Lower lobe of right lung (tissue), 2 donors: Measurements from ENCODE around the gene ADCY7. TPM values are rescaled to one million over a fixed set of nuclear protein-coding genes. Genes with fewer than 3 reads are reported as not detected.

Source experiments
- ATAC-seq, 2 donors: fragments of 200-7000 bp; cut with Tn5 transposase; one replicate each; pipeline ENCODE4 v1.9.1; 2020 to 2022; ENCODE audit warnings: mild to moderate bottlenecking in 2 of 2, moderate library complexity in 2 of 2
- DNase-seq: peaks from one replicate; pipeline ENCODE4 v3.0.0-alpha.2; 2020
- H3K27ac ChIP-seq: fragments of 200-600 bp; one replicate; pipeline ENCODE4 v1.8.0; 2022
- H3K27me3 ChIP-seq: fragments of 200-600 bp; one replicate; pipeline ENCODE4 v1.8.0; 2022; ENCODE audit warnings: low read depth
- H3K36me3 ChIP-seq: fragments of 200-600 bp; one replicate; pipeline ENCODE4 v1.8.0; 2022; ENCODE audit warnings: mild to moderate bottlenecking
- H3K4me1 ChIP-seq: fragments of 200-600 bp; one replicate; pipeline ENCODE4 v1.8.0; 2022
- H3K4me3 ChIP-seq: fragments of 200-600 bp; one replicate; pipeline ENCODE4 v1.8.0; 2022; ENCODE audit warnings: mild to moderate bottlenecking
- H3K9me3 ChIP-seq: fragments of 200-600 bp; one replicate; pipeline ENCODE4 v1.8.0; 2022
- CTCF ChIP-seq: fragments of 200-600 bp; IDR thresholded peaks from one replicate; pipeline ENCODE4 v1.8.0; 2022; ENCODE audit warnings: antibody characterized with exemption, mild to moderate bottlenecking
- intact Hi-C: fragments of 100-400 bp; cut with DNase I; formaldehyde crosslinking; loops from one replicate; pipeline ENCODE4 v1.11.0; 2022
- total RNA-seq: library from RNA; stranded (reverse); fragmentation: NEBNext Ultra II Directional; extraction: Animal tissue kit (Norgen Biotek cat#: 25700); gene quantifications from one replicate; pipeline ENCODE4 v1.2.1, GENCODE V29; 2021
- donor health status: DM: no; HTN: yes; CAD: no; lungs with severe emphysema.

Gene ADCY7
- total RNA-seq, 1 donor from 2014 or later = 115 TPM

GRCh38 chr16:50304467-50305440 is 38.4 kb downstream of the ADCY7 start:
- no peak for ATAC-seq
- Histone ChIP-seq H3K4me3 (no peak overlapping the region), H3K27ac (peak overlapping the region; percentile 66), H3K4me1 (peaks cover 19% of the 10 kb centered on the region), H3K27me3 (no peaks in the 10 kb centered on the region), H3K9me3 (no peaks in the 10 kb centered on the region), H3K36me3 (peaks cover 81% of the 10 kb centered on the region)
- DNase-seq = no peak
- no peak for TF ChIP-seq CTCF
- intact Hi-C loops = no loop called here

GRCh38 chr16:50305441-50306061 is 39.2 kb downstream of the ADCY7 start:
- ATAC-seq (no peak), DNase-seq (peak; percentile 33)
- no peak for TF ChIP-seq CTCF
- Histone ChIP-seq H3K27ac (no peak overlapping the region), H3K4me3 (no peak overlapping the region), H3K9me3 (no peaks in the 10 kb centered on the region), H3K36me3 (peaks cover 78% of the 10 kb centered on the region), H3K27me3 (no peaks in the 10 kb centered on the region), H3K4me1 (peaks cover 19% of the 10 kb centered on the region)
- intact Hi-C loops = no loop called here

DNA sequence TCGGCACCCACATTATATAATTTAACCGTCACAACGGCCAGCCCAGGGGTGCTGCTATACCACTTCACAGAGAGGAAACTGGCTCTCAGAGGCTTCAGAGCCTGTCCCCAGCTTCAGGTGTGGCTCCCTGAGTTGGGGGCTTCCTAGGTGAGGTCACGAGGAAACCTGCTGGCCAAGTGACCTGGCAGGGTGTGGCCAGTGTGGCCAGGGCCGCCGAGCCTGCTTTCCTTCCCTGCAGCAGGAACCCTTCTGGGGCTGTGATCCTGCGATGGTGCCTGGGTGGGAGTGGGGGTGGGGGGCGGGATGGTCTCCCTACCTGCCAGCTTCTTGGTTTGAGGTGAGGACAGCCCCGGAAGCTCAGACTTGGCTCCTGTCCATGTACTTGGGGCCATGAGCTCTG is 39.9 kb downstream of the ADCY7 start:
- DNase-seq (no peak), ATAC-seq (no peak)
- intact Hi-C loops = no loop called here
- Histone ChIP-seq H3K4me1 (peaks cover 19% of the 10 kb centered on the region), H3K36me3 (peaks cover 77% of the 10 kb centered on the region), H3K4me3 (no peak overlapping the region), H3K27ac (no peak overlapping the region), H3K9me3 (no peaks in the 10 kb centered on the region), H3K27me3 (no peaks in the 10 kb centered on the region)
- no peak for TF ChIP-seq CTCF

DNA sequence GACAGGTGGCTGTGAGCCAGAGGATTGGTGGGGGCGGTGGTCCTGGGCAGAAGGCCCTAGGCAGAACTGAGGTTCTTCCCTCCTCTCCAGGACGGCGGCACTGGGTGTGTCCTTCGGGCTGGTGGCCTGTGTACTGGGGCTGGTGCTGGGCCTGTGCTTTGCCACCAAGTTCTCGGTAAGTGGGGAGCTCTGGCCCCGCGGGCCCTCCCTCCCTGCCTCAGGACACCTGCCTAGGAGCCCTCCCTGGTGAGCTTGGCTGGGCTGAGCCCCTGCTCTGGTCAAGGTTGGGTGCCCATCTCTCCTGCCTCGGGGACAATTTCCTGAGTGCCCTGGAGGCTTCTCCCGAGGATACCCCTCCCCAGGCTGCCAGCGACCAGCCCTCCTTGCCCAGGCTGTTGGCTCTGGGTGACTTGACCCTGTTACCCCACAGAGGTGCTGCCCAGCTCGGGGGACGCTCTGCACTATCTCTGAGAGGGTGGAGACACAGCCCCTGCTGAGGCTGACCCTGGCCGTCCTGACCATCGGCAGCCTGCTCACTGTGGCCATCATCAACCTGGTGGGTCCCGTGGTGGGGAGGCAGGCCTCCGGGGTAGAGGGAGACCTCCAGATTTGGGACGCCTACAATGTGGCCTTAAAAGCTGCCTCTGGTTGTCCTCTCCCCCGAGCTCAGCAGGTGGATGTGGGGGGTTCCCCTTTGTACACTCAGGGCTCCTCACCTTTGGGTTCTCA is 42.0 kb downstream of the ADCY7 start:
- no peak overlapping the region for H3K4me3 ChIP-seq
- ATAC-seq (no peak), DNase-seq (no peak)
- H3K9me3 ChIP-seq = no peaks in the 10 kb centered on the region
- intact Hi-C loops = no loop called here
- no peak for TF ChIP-seq CTCF
- no peaks in the 10 kb centered on the region for H3K27me3 ChIP-seq
- peaks cover 12% of the 10 kb centered on the region for H3K4me1 ChIP-seq
- H3K27ac ChIP-seq = no peak overlapping the region
- peaks cover 79% of the 10 kb centered on the region for H3K36me3 ChIP-seq

DNA sequence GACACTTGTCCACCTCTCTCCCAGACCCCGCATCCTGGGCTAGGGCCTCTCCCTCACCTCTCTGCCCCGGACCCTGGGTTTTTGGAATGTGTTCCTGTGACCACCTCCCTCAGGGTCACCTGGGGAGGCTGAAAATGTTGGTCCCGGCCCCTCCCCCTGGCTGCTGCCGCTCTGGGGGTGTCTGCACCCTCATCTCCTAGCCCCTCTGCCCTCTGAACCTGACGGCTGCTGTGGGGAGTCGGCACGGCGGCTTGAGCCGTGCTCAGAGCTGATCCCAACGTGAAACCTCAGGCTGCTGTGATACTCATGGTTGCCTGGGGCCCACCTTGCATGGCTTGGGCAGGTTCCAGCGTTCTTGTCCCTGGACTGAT is 42.8 kb downstream of the ADCY7 start:
- ATAC-seq (no peak), DNase-seq (no peak)
- peaks cover 4% of the 10 kb centered on the region for H3K4me1 ChIP-seq
- no peaks in the 10 kb centered on the region for H3K9me3 ChIP-seq
- H3K36me3 ChIP-seq = peaks cover 85% of the 10 kb centered on the region
- no peaks in the 10 kb centered on the region for H3K27me3 ChIP-seq
- no peak overlapping the region for H3K27ac ChIP-seq
- TF ChIP-seq CTCF = no peak
- intact Hi-C loops = no loop called here
- no peak overlapping the region for H3K4me3 ChIP-seq
